Smooth muscle cell (in vitro differentiated cells): ENCODE measurements around the gene C19orf25. TPM values are rescaled to one million over a fixed set of nuclear protein-coding genes. Genes with fewer than 3 reads are reported as not detected.
A peak's percentile ranks its signal among the peaks of the same experiment; 100 is the strongest.

Source experiments
- DNase-seq: peaks from one replicate; lab custom pipeline; 2025; ENCODE audit not compliant: unreplicated experiment; lab: John Stamatoyannopoulos, UW
- H2AFZ ChIP-seq: fragments of 200-600 bp; sonication (generic); 2 replicates; pipeline ENCODE4 v1.6.0; 2016; ENCODE audit warnings: antibody characterized with exemption, low read depth, mild to moderate bottlenecking
- H3F3A ChIP-seq: fragments of 200-600 bp; sonication (generic); 2 replicates; pipeline ENCODE4 v1.6.0; 2017; ENCODE audit warnings: antibody characterized with exemption, low read depth
- H3K27ac ChIP-seq: fragments of 200-600 bp; sonication (generic); 2 replicates; pipeline ENCODE4 v1.5.1; 2016; ENCODE audit warnings: low read depth, mild to moderate bottlenecking
- H3K27me3 ChIP-seq: fragments of 200-600 bp; sonication (generic); 2 replicates; pipeline ENCODE4 v1.6.1; 2016; ENCODE audit warnings: low read depth, mild to moderate bottlenecking
- H3K36me3 ChIP-seq: fragments of 200-600 bp; sonication (generic); 2 replicates; pipeline ENCODE4 v1.5.1; 2016; ENCODE audit warnings: low read depth
- H3K4me1 ChIP-seq: fragments of 200-600 bp; sonication (generic); 2 replicates; pipeline ENCODE4 v1.5.1; 2016; ENCODE audit warnings: low read depth
- H3K4me2 ChIP-seq: fragments of 200-600 bp; sonication (generic); 2 replicates; pipeline ENCODE4 v1.6.0; 2016; ENCODE audit warnings: mild to moderate bottlenecking
- H3K4me3 ChIP-seq: fragments of 200-600 bp; sonication (generic); 2 replicates; pipeline ENCODE4 v1.5.1; 2016; ENCODE audit warnings: mild to moderate bottlenecking
- H3K79me2 ChIP-seq: fragments of 200-600 bp; sonication (generic); 2 replicates; pipeline ENCODE4 v1.6.0; 2016; ENCODE audit warnings: low read depth, mild to moderate bottlenecking
- H3K9ac ChIP-seq: fragments of 200-600 bp; sonication (generic); 2 replicates; pipeline ENCODE4 v1.6.0; 2016; ENCODE audit warnings: low read depth
- H3K9me3 ChIP-seq: fragments of 200-600 bp; sonication (generic); replicated peaks from 2 replicates; pipeline ENCODE4 v1.5.1; 2016; ENCODE audit warnings: low read depth
- H4K20me1 ChIP-seq: fragments of 200-600 bp; sonication (generic); 2 replicates; pipeline ENCODE4 v1.6.0; 2016; ENCODE audit warnings: low read depth
- WGBS: methylation state at CpG from one replicate; pipeline ENCODE4 v1.1.7; 2016; ENCODE audit warnings: low lambda C conversion rate; 5-methylcytosine and 5-hydroxymethylcytosine counted together
- polyA plus RNA-seq: library from polyadenylated mRNA; unstranded; fragments of >200 nt; fragmentation: Nextera tagmentation; extraction: Ambion mirVana; gene quantifications from 2 replicates; pipeline ENCODE4 v1.2.1, GENCODE V29; 2016
- total RNA-seq: library from RNA; depleted of rRNA; stranded (reverse); fragments of >200 nt; gene quantifications from 2 replicates; pipeline ENCODE4 v1.2.3, GENCODE V29; 2014
- TF ChIP-seq, protein P1 (sequence below): fragments of 200-600 bp; sonication (generic); IDR thresholded peaks from 2 replicates; pipeline ENCODE4 v1.5.1; 2017; ENCODE audit warnings: borderline replicate concordance, mild to moderate bottlenecking, antibody characterized with exemption; ENCODE audit not compliant: insufficient read depth, poor library complexity, severe bottlenecking

The C19orf25 gene
- total and polyA plus RNA-seq, 2 experiments from 2014 or later = 15.2 to 27.9 TPM

DNA sequence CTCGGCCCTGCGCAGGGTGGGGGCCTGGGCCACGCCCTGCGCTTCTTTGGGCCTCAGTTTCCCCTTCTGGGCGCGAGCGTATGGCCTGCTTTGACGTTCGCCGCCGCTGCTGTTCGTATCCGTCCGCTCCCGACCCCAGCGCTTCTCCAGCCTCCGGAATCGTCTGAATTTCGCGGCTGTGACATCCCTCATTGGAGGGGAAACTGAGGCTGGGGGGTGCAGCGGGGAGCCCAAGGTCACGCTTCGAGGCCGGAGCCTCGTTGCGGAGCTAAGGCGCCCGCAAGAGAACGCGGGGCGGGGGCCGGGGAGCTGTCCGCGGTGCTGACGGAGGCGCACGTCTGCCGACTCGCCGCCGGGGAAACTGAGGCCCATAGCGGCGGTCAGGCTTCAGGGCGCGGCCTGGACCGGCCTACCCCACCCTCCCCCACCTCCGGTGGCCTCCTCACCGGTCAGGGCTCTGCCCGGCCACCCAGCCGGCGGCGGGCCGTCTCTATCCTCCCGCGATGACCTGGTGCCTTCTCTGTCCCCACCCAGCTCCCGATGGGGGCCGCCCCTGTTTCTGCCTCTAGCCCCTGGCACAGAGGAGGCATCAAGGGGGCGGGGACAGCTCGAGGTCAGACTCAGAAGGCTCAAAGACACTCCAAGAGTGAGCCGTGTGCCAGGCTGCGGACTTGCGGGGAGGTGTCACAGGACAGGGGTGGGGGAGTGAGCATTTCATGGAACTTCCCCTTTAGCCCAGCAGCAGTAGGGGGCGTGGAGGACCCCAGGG is 32.1 kb downstream of the C19orf25 start:
- DNase-seq = no peak
- H3K4me1 ChIP-seq = peaks cover 8% of the 10 kb centered on the region
- peaks cover 17% of the 10 kb centered on the region for H3F3A ChIP-seq
- no peaks in the 10 kb centered on the region for H3K36me3 ChIP-seq
- no peak overlapping the region for H3K9ac ChIP-seq
- TF ChIP-seq, protein P1, sequence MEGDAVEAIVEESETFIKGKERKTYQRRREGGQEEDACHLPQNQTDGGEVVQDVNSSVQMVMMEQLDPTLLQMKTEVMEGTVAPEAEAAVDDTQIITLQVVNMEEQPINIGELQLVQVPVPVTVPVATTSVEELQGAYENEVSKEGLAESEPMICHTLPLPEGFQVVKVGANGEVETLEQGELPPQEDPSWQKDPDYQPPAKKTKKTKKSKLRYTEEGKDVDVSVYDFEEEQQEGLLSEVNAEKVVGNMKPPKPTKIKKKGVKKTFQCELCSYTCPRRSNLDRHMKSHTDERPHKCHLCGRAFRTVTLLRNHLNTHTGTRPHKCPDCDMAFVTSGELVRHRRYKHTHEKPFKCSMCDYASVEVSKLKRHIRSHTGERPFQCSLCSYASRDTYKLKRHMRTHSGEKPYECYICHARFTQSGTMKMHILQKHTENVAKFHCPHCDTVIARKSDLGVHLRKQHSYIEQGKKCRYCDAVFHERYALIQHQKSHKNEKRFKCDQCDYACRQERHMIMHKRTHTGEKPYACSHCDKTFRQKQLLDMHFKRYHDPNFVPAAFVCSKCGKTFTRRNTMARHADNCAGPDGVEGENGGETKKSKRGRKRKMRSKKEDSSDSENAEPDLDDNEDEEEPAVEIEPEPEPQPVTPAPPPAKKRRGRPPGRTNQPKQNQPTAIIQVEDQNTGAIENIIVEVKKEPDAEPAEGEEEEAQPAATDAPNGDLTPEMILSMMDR = no peak
- H3K27me3 ChIP-seq = peaks cover 63% of the 10 kb centered on the region
- no peak overlapping the region for H3K27ac ChIP-seq
- H3K9me3 ChIP-seq = no peaks in the 10 kb centered on the region
- peaks cover 53% of the 10 kb centered on the region for H4K20me1 ChIP-seq
- peaks cover under 1% of the 10 kb centered on the region for H3K79me2 ChIP-seq
- H3K4me3 ChIP-seq = peak overlapping the region; percentile 52
- no peak overlapping the region for H2AFZ ChIP-seq
- peak overlapping the region; percentile 86 for H3K4me2 ChIP-seq
- WGBS = 13% methylated on average over 56 of the region's 63 CpGs

DNA sequence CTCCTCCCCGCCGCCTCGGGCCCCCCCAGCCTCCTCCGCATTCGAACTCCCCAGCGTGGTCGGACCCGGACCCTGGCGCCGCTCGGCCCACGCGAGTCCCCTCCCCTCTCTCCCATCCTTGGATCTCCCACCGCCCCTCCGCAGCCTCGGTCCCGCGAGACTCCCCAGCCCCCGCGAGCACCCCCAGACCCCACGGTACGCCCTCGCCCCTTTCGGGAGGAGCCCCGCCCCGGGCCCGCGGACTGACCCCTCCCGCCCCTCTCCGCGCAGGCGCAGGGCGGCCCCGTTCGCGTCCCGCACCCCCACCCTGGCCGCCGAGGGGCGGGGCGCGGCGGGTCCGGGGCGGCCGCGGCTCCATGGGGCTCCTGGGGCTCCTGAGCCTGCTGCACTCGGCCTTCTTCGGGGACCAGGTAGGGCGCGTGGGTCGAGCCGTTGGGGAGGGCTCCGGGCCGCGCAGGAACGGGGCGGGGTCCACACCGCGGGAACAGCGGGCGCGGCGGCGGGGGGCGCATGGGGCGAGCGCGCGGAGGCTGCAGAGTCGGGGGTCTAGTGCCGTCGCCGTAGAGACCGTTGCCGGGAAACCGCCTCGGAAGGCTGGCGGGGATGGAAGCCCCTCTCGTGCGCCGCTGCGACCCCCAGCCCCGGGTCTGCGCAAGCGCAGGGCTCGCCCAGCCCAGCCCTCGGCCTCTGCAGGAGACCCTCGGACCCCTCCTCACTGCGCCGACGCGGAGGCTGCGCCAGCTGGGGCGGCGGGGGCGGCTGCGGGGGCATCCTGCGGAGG is 32.9 kb downstream of the C19orf25 start:
- Histone ChIP-seq H3K79me2 (peaks cover 7% of the 10 kb centered on the region), H2AFZ (no peak overlapping the region), H3K4me1 (peaks cover 8% of the 10 kb centered on the region), H3K4me3 (peak overlapping the region; percentile 52), H3F3A (peaks cover 18% of the 10 kb centered on the region), H4K20me1 (peaks cover 61% of the 10 kb centered on the region), H3K4me2 (peak overlapping the region; percentile 86), H3K9me3 (no peaks in the 10 kb centered on the region), H3K9ac (no peak overlapping the region), H3K27ac (no peak overlapping the region), H3K27me3 (peaks cover 55% of the 10 kb centered on the region), H3K36me3 (no peaks in the 10 kb centered on the region)
- TF ChIP-seq, protein P1 = no peak
- no peak for DNase-seq
- 7% methylated on average over 35 of the region's 99 CpGs for WGBS

DNA sequence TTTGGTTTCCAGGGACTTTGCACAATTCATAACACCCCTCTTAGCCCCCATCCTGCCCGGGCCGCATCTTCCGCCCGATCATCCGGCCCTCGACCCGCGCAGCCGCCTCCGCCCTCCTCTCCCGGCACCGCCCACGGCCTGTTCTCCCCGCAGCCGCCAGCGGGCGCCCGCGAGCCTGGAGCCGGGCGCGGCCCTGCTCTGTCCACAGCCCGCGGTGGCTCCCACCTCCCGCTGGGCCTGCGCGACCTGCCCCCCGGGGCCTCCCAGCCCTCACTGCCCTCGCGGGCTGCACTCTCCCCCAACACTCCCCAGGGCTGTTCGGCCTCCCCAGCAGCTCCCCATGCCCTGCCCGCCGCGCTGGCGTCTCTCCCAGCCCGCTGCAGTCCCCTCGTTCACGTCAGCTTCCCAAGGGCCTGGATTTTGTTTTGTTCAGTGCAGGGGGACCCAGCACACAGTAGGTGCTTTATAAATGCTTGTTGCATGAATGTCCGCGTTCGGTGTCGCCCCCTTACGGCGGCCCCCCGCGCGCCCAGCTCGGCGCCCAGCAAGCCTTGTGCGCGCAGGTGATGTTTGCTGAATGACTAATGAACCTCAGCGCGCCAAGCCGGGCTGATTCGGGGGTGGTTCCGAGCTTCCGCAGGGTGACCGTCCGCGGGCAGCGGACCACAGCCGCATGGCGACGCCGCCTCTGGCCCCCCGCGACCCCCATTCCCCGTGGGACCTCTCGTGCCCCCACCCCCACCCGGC is 33.7 kb downstream of the C19orf25 start:
- peak; percentile 41 for DNase-seq
- peaks cover 68% of the 10 kb centered on the region for H4K20me1 ChIP-seq
- peaks cover 8% of the 10 kb centered on the region for H3K4me1 ChIP-seq
- no peaks in the 10 kb centered on the region for H3K9me3 ChIP-seq
- 3% methylated on average over 49 of the region's 70 CpGs for WGBS
- no peaks in the 10 kb centered on the region for H3K36me3 ChIP-seq
- H3K4me3 ChIP-seq = peak overlapping the region; percentile 52
- H2AFZ ChIP-seq = no peak overlapping the region
- H3F3A ChIP-seq = peaks cover 22% of the 10 kb centered on the region
- TF ChIP-seq, protein P1 = peak; percentile 88
- H3K27ac ChIP-seq = no peak overlapping the region
- peaks cover 48% of the 10 kb centered on the region for H3K27me3 ChIP-seq
- H3K79me2 ChIP-seq = peaks cover 15% of the 10 kb centered on the region
- H3K4me2 ChIP-seq = peak overlapping the region; percentile 86
- H3K9ac ChIP-seq = no peak overlapping the region
